ENCODE measurements around the gene RAB15.

DNA sequence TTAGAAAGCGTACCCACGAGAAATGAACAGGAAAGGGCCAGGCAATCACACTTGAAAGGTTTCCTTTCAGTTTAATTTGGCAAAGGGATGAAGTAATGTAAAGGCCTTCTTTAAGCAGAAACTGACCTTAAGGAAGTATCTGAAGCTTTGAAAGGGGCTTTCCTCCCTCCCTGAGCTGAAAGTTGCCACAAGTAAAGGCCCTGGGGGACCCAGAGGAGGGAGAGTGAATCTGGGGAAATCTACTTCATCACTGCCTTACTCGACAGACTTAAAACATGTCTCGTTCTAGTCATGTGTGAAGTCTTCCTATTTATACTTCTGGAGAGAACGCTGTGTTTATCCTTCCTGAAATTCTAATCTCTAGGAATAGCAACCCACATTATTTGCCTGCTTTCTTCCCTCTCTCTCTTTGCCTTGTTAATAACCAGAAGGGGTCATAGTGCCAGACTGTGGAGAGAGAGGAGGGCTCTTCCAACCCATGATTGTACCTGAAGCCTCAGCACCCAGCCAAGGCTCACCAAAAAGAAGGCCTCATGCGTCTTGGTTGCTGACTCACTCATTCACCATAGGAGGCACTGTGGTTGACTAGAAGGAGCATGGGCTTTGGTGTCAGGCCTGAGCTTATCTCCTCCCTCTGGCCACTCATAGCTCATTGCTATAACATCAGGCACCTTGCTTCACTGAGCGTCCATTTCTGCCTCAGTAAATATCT is 19.4 kb downstream of the RAB15 start:
- TF ChIP-seq MAX (IDR thresholded peaks at IDR 0.05) (no peak), REST (IDR thresholded peaks at IDR 0.05; ENCODE audit: low read depth) (no peak), TAF1 (IDR thresholded peaks at IDR 0.05; ENCODE audit: low read depth) (no peak), EP300 (IDR thresholded peaks at IDR 0.05; ENCODE audit: borderline replicate concordance) (no peak), FOXM1 (IDR thresholded peaks at IDR 0.05; ENCODE audit: borderline replicate concordance, low read depth) (no peak), TEAD4 (IDR thresholded peaks at IDR 0.05) (no peak), ZBTB7A (IDR thresholded peaks at IDR 0.05; ENCODE audit: low read depth) (no peak), CEBPB (IDR thresholded peaks at IDR 0.05) (no peak), RAD21 (IDR thresholded peaks at IDR 0.05; ENCODE audit: low read depth) (no peak), CREB1 (IDR thresholded peaks at IDR 0.05; ENCODE audit: low read depth) (no peak)

Data from Ishikawa (cell line).